NCI-H2171 (cell line): Measurements from ENCODE around the gene NEURL1B.

Experiments
- DNase-seq: peaks from one replicate; lab custom pipeline; 2025; lab: John Stamatoyannopoulos, UW

NEURL1B gene

DNA sequence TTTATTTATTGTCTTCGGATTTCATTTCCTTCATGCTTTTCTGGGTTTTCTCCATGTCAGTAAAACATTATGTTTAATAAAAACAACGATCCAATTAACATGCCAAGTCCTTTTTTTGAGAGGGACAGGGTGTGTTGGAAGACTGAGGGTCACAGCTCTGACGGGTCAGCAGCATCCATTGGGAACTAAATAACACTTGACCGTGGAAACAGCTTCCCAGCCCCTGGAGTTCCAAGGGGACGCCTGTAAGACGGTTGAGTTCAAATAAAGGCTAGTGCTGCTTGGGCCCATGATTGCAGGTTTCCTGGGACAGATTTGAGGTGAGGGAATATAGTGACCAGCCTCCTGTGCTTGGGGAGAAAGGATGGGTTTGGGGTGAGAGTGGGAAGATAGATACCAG lies 30.4 kb upstream of the NEURL1B start:
- DNase-seq: no peak

DNA sequence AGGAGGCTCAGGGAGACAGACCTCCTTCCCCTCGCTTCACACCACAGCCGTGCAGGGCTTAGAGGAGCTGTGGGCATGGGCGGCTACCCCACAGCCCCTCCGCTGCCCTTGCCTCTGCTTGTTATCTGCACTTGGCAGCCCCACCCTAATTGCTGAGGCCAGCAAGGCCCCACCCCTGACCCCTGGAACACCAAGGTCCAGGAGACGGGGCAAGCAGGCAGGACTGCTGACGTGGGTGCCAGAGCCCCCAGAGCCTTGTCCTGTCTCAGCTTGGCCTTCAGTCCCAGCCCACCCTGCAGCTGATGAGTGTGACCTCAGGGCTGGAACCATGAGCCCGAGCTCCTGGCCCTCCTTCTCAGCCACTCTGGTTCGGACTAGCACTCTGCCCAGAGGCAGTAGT lies 29.1 kb upstream of the NEURL1B start:
- no peak for DNase-seq

DNA sequence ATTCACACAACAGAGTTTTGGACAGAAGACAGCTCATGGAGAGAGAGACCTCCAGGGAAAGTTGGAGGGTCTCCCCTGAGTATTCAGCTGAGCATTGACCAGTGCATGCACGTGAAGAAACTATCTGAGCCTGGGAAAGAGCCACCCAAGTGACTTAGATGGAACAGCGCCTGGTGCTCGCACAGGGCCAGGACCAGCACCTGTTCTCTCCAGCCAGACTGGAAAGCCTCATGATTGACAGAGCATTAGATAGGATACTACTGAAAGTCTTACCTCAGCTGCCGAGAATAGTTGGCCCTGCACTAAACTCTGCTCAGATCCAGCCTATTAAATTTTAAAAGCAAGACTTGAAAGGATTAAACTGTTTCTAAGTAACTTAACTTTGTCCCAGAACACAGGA lies 28.3 kb upstream of the NEURL1B start:
- no peak for DNase-seq

DNA sequence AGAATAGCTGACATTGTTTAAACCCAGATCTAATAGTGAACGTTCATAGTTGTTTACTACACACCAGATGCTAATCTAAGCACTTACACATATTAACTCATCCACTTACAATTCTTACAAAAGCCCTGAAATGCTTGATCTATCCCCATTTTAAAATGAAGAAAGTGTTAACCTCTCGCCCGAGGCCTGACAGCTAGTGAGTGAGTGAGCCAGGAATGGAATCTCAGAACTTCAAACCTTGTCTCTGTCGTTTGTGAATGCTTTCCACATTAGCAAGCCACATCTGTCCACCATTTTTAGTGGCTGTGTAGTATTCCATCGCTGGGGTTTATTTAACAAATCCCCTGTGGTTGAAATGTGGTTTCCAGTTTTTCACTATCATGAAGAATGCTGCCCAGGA lies 24.9 kb upstream of the NEURL1B start:
- DNase-seq: no peak

DNA sequence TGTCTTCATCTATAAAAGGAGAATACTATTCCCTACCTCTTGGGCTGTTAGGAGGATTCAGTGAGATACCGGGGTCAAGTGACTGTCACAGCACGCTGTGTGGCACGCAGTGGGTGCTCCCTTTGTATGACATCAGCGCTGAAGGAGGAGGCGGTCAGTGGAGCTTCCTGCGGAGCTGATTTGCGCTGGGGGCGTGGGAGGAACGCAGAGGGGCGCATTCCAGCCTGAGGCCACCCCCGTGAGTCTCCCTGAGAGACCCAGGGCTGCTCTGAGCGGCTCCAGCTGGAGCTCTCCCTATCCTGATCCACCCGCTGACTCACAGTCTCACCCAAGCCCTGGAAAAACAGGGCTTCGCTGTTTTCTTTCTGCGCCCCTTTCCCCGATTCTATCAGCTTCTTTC lies 24.3 kb upstream of the NEURL1B start:
- no peak for DNase-seq

DNA sequence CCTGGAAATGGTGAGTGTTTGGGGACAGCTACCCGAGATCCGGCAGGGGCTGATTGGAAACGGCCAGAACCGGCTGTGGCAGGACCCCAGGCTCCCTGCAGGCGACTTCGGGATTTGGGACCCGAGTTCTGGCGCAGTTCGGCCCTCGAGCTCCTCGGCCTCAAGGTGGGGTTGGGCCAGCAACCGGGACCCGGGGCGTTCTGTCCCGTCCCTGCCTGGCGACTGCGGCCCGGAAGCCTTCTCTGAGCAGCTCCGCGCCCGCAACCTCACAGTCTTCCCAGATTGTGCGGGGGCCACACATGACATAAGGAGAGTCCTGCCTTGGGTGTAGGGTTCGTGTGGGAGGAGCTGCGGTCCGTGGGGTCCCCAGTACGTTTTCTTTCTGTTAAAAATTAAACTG lies 23.2 kb upstream of the NEURL1B start:
- DNase-seq: no peak

DNA sequence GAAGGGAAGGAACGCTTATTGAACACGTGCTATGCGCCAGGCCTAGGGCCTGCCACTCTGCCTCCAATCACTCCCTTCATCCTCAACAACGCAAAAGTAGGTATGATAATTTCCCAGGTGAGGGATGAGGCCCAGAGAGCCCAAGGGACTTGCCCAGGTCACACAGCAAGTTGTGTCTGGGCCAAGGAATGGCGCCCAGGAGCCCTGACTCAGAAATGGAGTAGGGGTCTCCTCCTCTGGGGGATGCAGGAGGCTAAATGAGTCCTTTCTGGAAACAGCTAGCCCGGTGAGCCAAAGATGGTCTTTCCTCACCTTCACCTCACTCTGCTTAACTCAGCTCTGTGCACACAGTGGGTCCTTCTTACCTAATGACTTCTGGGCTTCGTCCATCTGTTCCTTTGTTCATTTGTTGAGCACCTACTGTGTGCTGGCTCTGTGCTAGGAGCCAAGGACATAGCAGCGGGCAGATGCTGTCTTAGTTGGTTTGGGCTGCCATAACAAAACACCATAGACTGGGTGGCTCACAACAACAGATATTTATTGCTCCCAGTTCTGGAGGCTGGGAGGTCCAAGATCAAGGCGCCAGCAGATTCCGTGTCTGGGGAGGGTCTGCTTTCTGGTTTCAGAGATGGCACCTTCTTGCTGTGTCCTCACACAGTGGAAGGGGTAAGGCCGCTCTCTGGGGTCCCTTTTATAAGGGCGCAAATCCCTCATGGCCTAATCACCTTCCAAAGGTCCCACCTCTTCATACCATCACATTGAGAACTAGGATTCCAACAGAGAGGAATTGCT lies 22.3 kb upstream of the NEURL1B start:
- DNase-seq: no peak

DNA sequence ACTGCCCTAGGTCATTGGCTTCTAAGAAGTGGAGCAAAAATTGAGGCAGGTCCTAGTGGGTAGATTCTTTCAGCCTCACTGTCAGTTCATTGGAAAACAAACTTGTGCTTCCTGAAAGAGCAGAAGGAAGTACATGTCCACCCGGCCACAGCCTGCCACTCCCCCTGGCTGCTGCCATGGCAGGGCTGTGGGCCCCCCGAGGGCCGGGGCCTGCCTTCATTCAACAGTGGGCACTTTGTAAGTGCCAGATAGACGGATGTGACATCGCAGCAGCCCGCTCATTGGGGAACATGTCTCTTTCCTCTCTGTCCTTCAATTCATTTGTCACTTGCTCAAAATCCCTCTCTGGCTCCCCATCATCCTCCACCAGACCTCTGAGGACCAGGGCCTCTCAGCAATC lies 20.6 kb upstream of the NEURL1B start:
- no peak for DNase-seq

DNA sequence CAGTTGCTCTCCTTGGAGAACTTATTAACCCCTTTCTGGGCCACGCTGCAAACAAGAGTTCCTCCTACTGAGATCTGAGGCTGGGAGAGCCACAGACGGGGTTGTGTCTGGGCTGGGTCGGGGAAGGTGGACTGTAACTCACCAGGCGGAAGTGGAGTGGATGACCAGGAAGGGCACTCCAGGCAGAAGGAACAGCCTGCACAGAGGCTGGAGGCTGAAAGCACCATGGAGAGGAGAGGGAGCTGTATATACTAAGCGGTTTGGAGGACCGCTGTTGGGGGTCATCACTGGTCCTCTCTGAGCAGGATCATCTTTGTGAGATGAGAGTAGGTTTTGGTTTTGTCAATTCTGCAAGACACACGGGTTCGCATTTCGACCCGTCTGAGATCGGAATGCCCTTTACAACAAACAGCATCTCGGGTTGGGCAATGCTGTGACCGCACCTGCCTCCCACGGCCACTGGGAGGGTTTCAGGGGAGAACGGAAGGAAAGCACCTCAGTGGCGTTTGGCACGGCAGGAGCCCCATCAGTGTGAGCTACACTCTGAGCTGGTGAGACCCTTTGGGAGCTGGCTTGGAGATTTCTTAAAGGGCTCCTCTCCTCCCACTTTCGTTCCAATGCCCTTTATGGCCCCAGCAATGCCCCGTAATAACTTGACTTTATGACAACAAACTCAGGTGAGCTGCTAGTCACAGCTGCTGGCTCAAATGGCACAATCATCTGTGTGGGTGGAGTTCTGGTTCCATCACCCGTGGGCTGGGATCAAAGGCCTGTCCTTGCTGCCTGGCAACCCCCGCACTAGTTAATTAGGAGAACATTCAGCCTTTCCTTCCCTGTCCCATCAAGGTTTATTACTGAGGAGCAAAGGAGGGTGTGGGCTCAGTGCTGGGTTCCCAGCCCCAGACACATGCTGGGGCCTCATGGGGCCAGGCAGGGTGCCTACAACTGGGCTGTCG lies 18.7 kb upstream of the NEURL1B start:
- DNase-seq: no peak

DNA sequence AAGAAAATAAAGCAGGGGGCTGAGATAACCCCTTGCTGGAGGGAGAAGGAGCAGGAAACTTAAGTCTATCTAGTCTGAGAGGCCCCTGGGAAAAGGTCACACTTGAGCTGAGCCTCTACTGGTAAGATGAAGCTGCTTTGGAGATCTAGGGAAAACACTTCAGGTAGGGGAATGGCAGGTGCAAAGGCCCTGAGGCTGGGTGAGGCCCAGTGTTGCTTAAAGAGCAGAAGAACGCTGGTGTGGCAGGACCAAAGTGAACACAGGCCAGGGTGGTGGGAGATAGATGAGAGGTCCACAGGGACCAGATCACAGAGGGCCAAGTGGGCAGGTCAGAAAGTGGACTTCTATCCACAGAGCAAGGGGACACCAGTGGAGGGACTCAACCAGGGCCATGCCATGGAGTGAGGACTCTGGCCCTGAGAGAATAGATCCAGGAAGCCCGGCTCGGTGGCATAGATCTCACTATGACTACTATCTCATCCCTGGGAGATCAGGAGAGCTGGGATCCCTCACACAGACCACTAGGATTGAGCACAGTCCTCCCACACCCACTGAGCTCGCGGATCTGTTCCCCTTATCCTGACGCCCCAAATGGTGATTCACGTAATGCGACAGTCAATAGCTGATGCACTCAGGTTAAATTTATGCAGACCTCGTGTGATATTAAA lies 17.6 kb upstream of the NEURL1B start:
- no peak for DNase-seq

DNA sequence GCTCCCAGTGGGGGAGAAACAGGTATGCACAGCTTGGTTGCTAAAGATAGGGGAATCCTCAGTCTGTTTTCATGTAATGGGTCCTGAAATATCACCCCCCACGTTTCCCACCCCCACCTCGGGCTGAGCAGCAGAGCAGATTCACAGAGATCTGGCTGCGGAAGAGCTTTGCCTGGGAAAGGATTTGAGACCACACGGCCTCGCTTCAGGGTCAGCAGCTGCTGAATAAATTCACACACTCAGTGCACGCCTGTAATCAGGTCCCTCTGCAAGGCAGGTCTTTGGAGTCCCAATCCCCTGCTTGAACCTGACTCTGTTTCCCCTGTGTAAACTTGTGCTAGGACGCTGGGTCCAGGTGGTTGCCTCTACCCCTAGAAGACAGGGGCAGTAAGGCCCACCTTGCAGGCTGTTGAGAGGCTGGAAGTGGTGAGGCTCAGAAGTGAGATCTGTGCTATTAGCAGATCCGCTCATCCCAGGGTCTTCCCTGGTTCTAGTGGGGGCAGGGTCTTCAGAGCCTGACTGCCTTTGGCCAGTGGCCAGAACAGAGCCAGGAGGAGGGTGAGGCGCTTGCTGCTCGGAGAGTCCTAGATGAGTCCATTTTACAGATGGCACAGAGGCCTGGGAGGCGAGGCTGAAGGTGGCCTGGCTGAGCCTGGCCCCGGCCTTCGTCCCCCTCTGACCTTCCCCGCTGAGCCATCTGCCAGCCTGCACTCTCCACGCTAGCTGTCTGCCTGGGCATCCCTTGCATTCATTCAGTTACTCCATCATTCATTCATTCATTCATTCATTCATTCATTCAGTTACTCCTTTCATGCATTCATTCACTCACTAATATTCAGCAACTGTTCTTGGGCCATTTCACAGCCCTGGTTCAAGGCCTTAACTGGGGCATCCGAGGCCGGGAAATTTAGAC lies 16.7 kb upstream of the NEURL1B start:
- DNase-seq: no peak

DNA sequence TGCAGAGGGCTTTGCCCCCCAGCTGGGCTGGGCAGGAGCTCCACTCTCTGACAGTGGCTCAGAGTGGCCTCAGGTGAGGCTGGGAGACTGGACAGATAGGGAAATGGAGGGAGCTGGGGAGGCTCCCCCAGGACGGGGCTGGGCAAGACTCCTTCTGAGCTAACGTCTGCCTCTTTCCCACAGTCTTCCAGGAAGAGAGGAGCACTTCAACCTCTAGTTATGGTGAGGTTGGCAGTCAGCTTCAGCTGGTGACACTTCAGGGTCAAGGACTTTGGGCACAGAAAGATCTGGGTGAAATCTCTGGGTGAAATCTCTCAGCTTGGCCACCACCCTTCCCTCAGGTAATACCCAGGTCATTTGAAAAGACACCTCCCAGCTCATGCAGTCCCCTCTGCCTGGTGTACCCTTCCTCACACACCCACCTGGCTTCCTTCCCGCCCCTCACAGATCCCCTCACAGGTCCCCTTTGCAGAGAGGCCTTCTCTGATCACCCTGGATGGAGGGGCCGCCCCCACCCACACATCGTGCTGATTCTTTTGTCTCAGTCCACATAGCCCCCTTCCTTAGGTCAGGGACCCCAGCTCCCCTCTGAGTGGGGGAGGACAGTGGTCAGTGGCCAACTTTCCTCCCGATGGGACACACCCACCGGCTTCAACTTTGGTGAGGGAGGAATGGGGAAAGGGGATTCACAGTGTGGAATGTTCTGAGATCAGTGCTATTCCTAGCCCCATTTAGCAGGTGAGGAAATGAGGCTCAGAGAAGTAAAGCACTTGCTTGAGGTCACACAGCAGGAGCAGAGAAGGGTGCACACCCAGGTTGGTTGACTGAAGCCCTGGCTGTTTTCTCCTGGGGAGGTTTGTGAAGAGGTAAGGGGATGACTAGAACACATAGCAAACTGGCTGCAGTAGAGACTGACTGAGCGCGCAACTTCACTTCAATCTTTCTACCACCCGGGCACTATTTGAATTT lies 15.8 kb upstream of the NEURL1B start:
- DNase-seq: no peak

DNA sequence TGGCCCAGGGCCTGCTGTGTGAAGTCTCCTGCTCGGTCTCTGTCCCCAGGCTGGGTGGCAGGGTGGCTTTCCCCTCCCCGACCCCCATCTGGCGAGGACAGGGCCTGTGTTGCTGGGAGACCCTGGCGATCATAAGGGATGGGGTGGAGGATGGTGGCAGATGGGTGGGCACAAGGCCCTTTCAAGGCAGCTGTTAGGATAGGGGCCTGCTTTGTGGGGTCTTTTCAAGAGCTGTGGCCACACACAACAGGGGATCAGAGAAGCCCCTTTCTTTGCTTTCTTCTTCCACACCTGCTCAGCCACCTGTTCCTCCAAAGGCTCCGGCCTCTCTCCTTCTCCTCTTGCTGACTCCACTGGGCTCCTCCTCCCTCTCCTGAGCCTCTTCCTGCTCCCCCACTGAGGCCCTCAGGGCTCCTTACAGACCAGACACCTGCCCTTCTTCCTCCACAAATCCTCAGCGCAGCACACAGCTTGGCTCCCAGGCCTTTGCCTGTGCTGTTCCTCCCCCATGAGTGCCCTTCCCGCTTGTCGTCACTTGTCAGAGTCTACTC lies 15.0 kb upstream of the NEURL1B start:
- DNase-seq: no peak

DNA sequence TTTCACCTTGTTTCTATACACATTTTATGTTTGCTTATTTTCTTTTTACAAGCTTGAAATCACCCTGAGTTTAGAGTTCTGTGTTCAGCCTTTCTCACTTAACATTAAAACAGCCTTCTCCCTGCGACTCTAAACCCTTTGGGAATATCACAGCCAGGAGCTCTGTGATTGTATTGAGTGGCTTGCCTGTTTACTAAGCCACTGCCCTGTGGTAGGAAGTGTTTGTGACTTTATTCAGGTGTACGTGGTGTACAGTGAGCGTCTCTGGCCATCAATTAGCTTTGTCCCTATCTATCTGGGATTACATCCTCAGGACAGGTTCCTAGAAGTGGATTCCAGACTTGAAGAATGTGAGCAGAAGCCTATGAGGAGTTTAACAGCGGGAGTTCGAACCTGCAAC lies 11.0 kb upstream of the NEURL1B start:
- no peak for DNase-seq

DNA sequence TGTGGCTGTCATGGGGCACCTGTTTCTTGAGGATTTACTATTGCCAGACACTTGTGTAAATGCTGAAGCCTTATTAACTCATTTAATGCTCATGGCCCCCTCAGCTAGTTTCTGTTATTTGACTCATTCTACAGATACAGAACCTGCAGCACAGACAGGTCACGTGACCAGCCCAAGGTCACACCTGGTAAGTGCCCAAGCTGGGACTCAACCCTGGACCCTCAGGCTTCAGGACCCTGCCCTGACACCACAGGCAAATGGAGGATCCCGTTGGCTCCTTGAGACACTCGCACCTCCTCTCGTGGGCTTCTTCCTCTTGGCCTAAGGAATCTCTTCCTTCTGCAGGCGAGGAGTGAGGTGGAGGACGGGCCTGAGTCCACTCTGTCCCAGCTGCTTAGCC lies 10.6 kb upstream of the NEURL1B start:
- DNase-seq: no peak

DNA sequence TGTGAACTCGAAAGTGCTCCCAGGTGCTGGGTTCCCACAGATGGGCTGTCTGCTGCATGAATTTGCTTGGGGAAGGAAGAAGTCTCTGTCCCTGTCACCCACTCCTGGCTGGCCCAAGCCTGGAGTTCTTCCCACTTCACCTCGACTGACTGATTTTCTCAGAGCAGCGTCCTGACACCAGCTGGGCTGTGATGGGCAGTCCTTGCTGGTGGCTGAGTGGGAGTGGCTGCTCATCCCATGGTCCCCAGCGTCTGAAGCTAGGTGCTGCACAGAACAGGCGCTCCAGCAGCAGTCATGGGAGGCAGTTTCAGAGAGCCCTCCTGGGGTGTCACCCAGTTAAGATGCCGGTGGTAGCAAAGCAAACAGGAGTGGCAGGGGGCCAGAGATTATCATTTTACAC lies 10.1 kb upstream of the NEURL1B start:
- DNase-seq: no peak

DNA sequence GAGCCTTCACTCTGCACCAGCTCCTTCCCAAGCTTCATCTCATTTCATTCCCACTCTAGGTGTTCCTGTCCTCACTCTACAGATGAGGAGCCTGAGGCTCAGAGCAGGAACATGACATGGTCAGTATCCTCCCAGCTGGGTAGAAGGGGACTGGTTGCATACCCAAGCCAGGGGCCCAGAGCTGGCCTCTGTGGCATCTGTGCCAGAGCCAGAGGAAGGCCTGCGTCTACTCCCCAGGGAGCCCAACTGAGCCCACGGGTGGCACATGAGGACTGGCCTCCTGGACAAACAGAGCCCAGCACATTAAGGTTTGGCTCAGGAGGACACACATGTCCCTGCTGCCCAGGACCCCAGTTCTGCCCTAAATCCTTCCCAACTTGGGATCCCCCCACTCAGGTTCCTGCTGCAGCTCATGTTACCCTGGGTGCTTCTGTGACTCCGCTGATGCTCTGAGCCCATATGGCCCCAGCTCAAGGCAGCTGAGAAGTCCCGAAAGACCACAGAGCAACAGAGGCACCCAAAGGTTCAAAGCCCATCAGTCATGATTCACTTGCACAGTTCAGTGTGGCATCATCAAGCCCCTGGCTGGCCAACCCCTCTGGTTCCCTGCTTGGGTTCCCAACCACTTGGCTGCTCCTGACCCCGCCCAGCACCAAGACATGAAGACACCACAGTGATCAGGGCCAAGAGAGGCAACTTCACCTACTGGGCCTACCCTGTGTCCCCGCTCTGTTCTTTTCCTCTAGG lies 8.5 kb upstream of the NEURL1B start:
- no peak for DNase-seq

DNA sequence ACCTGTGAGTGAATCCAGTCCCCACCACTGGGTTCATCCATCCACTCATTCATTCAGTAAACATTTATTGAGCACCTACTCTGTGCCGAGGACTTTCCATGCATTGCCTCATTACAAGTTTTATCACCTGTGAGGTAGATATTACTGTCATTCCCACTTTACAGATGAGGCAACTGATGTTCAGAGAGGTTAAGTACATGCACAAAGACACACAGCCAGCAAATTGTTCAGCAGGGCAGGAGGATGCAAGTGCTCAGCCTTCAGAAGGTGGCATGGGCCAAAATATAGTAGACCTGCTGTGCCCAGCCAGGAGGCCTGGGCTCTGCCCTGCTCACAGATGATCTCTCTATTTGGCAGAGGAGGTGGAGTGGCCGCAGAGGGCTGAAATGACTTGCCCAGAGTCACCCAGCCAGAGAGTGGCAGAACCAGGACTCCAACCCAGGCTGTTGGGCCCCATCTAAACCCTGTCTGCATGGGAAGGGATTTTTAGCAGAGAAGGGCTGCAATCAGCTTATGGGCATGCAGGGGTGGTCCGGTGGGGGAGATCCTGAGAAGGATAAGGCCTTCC lies 7.6 kb upstream of the NEURL1B start:
- DNase-seq: no peak
